ENCODE data around the gene NFAT5.
A peak's percentile ranks its signal among the peaks of the same experiment; 100 is the strongest.
"Not testable (repeated sequence)": the region's sequence is repeated elsewhere in the genome, so short reads cannot be mapped to it uniquely, and the experiment has no call there.

Gene NFAT5

DNA sequence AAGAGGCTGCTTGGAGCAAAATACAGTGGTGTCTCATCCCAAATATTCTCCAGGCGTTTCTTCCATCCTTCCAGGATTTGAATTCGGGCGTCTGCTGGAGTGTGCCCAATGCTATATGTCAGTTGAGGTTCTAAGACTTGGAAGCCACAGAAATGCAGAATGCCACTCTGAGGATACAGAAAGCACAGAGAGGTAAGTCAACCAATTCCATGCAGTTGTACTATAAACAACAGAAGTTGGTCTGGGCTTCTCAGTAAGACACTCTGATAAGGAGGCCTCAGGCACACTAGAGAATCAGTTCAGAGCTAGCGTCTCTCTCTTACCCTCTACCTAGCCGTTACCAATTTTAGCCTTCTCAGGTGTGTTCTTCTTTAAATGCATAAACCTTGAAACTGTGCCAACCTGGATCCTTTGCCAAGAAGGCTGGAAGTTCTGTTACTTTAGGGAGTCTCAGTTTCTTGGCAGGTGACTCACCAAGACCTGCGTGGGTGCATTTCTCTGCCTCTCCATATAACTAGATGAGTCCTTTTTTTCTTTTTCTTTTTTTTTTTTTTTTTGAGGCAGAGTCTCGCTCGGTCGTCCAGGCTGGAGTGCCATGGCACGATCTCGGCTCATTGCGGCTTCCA lies 145.5 kb downstream of the NFAT5 start:
- DNase-seq: peak; percentile 68

DNA sequence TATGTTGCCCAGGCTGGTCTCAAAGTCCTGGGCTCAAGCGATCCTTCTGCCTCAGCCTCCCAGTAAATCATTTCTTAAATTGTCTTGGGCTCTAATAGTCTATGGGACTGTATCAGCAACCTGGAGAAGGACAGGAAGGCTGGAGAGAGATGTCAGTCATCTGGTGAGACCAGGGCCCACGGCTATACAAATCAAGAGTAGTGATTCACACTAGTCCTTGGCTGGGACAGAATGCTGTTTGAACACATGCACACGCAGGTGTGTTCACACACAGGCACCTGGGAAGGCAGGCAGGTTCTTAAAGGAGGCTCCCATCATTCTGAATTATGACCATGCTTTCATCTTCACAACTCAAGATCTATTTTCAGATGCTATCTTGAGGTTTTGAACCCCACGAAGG lies 146.5 kb downstream of the NFAT5 start:
- DNase-seq: no peak

GRCh38 chr16:69712914-69713581 lies 147.3 kb downstream of the NFAT5 start:
- no peak for DNase-seq

DNA sequence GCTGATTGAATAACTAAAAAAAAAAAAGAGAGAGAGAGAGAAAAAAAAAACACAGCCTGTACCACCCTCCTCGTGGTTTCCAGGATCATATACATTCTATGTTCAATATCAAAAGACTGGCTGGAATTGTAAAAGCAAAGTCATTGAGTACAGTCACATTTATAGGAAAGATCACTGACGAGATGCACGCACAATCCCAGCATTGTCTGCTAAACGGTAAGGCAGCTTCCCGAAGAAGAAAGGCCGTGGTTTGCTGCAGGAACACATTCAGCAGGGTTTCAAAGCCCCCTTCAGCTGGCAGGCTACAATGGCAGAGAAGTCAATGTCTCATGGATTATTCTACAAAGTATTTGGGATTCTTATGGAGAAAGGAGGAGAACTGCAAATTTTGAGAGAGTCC lies 151.3 kb downstream of the NFAT5 start:
- DNase-seq: no peak

GRCh38 chr16:69718111-69718764 lies 152.5 kb downstream of the NFAT5 start:
- no peak for DNase-seq

GRCh38 chr16:69720822-69721430 lies 155.2 kb downstream of the NFAT5 start:
- no peak for DNase-seq

DNA sequence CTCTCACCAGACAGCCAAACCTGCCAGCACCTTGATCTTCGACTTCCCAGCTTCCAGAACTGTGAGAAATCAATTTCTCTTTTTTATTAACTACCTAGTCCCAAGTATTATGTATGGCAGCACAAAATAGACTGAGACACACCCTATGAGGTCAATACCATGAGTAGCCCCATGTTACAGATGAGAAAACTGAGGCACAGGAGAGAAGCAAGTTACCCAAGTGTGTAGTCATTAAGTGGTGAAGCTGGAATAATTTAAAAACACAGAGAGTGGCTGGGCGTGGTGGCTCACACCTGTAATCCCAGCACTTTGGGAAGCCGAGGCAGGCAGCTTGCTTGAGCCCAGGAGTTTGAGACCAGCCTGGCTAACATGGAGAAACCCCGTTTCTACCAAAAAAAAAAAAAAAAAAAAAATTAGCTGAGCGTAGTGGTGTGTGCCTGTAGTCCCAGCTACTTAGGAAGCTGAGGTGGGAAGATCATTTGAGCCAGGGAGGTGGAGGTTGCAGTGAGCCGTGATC lies 155.7 kb downstream of the NFAT5 start:
- no peak for DNase-seq

- no peak for DNase-seq
Observed at GRCh38 chr16:69724414-69724873, 158.7 kb downstream of the NFAT5 start.

GRCh38 chr16:69724981-69725479 lies 159.3 kb downstream of the NFAT5 start:
- peak; percentile 16 for DNase-seq

DNA sequence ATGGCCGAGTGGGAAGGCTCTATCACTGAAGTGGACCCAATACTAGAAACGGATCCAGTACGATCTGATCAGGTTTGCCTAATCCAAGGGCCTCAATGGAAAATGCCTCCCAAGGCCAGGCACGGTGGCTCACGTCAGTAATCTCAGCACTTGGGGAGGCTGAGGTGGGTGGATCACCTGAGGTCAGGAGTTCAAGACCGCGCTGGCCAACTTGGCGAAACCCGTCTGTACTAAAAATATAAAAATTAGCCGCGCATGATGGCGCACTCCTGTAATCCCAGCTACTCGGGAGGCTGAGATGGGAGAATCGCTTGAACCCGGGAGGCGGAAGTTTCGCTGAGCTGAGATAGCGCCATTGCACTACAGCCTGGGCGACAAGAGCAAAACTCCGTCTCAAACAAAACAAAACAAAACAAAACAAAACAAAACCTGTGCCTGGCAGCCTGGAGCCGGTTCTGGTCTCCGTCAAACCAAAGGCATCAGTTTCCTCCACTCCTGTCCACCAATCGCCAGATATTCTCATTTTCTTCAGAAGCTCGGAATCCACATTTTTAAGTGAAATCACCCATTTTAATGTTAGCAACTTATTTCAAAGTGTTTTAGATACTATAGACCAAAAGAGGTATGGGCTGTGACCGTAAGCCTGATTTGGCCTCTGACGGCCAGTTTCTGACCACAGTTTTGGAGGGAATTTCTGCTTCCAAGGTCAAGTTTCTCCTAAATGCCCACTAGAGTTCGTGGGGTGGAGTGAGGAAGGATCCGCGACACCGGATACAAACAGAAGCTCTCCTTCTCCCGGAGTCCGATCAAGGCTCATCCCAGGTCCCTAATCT lies 159.9 kb downstream of the NFAT5 start:
- no peak for DNase-seq

DNA sequence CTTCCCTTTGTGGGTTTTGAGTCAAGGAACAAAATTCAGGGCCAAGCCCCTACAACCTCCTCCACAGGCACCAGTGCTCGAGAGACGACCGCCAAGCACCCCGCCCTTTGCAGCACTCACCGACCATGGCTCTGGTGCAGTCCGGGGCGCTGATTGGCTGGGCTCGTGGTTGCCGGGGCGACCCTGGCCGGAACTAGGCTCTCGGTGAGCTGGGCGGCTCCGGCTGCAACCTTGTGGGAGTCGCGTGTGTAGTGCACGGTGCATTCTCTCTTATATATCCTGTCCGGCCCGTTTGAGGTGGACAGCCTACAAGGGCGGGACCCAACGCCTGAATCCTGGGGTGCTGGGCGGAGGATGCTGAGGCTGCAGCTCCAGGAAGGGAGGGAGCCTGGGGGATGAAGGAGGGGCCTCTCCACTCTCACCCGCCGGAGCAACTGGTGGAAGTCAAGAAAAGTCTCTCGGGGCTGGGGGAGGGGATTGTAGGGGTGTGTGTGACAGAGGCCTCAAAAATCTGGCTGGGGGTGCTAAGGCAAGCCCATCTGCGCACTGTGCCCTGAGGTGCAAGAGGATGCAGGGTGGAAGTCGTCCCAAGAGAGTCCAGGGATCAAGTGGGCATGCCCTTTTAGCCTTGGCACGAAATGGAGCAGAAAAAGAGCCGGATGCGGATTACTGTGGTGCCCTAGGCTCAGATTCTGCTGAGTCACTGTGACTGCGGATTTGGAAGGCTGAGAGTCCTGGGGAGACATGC lies 160.7 kb downstream of the NFAT5 start, which contains the start of gene NQO1:
Gene NQO1, minus strand, starts transcription at position 248 of the 748 bp plus-strand sequence. Its CDS starts 121 bp downstream, at position 127.
- DNase-seq: peak; percentile 99

GRCh38 chr16:69727916-69728270 lies 162.1 kb downstream of the NFAT5 start:
- DNase-seq: no peak

DNA sequence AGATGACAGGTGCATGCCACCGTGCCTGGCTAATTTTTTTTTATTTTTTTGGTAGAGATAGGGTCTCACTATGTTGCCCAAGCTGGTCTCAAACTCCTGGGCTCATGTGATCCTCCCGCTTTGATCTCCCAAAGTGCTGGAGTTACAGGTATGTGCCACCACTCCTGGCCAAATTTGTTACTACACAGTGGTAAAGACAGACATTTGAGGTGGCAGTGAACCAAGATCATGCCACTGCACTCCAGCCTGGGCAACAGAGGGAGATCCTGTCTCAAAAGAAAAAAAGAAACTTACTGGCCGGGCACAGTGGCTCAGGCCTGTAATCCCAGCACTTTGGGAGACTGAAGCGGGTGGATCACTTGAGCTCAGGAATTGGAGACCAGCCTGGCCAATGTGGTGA lies 163.3 kb downstream of the NFAT5 start:
- not testable (repeated sequence) for DNase-seq

- not testable (repeated sequence) for DNase-seq
Observed at GRCh38 chr16:69731280-69731679, 165.5 kb downstream of the NFAT5 start.

DNA sequence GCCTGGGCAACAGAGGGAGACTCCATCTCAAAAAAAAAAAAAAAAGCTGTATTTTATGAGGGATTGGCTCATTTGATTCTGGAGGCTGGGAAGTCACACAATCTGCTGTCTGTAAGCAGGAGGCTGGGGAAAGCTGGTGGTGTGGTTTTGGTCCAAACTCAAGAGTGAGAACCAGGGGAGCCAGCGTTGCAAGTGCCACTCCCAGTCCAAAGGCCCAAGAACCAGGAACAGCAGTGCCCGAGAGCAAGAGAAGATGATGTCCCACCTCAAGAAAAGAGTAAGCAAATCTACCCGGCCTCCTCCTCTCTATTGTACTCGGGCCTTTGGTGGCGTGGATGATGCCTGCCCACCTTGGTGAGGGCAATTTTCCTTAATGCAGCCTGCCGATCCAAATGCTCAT lies 166.3 kb downstream of the NFAT5 start:
- DNase-seq: no peak

- DNase-seq: peak; percentile 21
Observed at GRCh38 chr16:69741519-69741918, 175.8 kb downstream of the NFAT5 start.

- peak; percentile 61 for DNase-seq
Observed at GRCh38 chr16:69741951-69742904, 176.5 kb downstream of the NFAT5 start.

DNA sequence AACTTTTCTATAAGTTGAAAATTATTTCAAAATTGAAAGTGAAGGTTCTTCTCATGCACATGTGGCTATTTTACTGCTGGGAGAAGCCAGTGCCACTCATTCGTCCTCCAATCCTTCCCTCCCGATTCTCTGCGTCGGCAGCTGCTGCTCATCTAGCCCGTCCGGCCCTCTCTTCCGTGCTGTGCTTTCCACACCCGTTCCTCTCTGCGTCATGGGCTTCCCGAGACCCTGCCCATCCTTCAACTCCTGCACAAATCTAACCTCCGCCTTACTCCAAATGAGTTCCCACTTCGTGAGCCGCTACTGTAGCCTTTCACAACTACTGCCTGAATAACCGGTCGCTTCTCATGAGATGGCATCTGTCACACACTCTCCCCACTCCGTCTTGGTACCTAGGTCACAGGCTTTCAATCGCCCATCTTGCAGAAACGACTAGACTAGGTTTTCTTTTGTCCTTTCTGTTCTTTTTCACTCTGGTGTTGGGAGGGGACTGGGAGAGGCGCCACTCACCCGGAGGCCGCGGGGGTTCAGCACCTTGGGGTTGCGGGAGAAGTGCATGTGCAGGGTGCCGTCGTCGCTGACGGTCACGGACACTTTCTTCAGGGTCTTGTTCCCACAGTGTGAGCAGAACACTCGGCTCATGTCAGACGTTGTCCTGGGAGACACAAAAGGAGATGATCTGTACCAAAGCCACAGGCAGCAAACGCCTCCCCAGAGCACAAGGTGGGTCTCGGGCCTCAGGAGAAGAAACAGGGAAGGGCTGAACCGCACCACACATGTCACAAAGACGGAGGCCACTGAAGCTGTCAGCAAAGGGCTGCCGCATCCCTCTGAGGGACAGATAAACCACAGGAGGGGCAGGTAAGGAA lies 178.8 kb downstream of the NFAT5 start:
- DNase-seq: no peak

GRCh38 chr16:69745232-69745612 lies 179.5 kb downstream of the NFAT5 start:
- no peak for DNase-seq

All from EL (cell line).